H1 (cell line): ENCODE results near the gene ACSF2. TPM values are rescaled to one million over a fixed set of nuclear protein-coding genes. Genes with fewer than 3 reads are reported as not detected.

Experiments
- polyA plus RNA-seq, 7 experiments: library from polyadenylated mRNA; depleted of rRNA in 3 of 7; stranded (reverse) in 5 of 7; unstranded in 2 of 7; fragments of >200 nt in 5 of 7; fragments of 200-250 nt in 2 of 7; gene quantifications; 1 replicate in 5 of 7; 2 replicates in 1 of 7; 4 replicates in 1 of 7; pipeline versions ENCODE4 v1.2.1 to v1.2.3, GENCODE V29; 2011 to 2013; ENCODE audit warnings: missing spikeins in 2 of 7, mixed read lengths in 2 of 7
- total RNA-seq: library from RNA; stranded (reverse); fragmentation: NEBNext Ultra II Directional; extraction: Animal tissue kit (Norgen Biotek cat#: 25700); gene quantifications from 2 replicates; pipeline ENCODE4 v1.2.1, GENCODE V29; 2021
- TF ChIP-seq, protein P1 (sequence below): fragments of 300-600 bp; sonication (generic); IDR thresholded peaks from 2 replicates; pipeline ENCODE4 v1.7.1; 2012; ENCODE audit warnings: low read length, moderate library complexity, mild to moderate bottlenecking, inconsistent platforms; ENCODE audit not compliant: insufficient replicate concordance

The ACSF2 gene
- total and polyA plus RNA-seq, 2 of the 8 experiments (the other 6 are each of a cell fraction or from before 2014, with no cell fraction given) = 14.5 to 16.3 TPM

DNA sequence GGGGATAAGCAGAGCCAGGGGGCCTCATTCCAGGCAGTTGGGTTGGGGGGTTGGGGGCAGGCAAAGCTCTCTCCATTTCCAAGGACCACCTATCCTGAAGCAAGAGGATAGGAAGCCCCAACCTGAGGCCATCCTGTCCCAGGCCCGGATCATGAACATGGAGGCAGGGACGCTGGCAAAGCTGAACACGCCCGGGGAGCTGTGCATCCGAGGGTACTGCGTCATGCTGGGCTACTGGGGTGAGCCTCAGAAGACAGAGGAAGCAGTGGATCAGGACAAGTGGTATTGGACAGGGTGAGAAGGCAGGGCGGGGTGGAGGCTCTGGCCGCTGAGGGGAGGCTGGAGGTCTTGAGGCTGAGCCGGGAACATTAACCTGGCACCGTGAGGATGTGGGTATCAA, 46.3 kb downstream of the ACSF2 start (continued):
- TF ChIP-seq, protein P1, sequence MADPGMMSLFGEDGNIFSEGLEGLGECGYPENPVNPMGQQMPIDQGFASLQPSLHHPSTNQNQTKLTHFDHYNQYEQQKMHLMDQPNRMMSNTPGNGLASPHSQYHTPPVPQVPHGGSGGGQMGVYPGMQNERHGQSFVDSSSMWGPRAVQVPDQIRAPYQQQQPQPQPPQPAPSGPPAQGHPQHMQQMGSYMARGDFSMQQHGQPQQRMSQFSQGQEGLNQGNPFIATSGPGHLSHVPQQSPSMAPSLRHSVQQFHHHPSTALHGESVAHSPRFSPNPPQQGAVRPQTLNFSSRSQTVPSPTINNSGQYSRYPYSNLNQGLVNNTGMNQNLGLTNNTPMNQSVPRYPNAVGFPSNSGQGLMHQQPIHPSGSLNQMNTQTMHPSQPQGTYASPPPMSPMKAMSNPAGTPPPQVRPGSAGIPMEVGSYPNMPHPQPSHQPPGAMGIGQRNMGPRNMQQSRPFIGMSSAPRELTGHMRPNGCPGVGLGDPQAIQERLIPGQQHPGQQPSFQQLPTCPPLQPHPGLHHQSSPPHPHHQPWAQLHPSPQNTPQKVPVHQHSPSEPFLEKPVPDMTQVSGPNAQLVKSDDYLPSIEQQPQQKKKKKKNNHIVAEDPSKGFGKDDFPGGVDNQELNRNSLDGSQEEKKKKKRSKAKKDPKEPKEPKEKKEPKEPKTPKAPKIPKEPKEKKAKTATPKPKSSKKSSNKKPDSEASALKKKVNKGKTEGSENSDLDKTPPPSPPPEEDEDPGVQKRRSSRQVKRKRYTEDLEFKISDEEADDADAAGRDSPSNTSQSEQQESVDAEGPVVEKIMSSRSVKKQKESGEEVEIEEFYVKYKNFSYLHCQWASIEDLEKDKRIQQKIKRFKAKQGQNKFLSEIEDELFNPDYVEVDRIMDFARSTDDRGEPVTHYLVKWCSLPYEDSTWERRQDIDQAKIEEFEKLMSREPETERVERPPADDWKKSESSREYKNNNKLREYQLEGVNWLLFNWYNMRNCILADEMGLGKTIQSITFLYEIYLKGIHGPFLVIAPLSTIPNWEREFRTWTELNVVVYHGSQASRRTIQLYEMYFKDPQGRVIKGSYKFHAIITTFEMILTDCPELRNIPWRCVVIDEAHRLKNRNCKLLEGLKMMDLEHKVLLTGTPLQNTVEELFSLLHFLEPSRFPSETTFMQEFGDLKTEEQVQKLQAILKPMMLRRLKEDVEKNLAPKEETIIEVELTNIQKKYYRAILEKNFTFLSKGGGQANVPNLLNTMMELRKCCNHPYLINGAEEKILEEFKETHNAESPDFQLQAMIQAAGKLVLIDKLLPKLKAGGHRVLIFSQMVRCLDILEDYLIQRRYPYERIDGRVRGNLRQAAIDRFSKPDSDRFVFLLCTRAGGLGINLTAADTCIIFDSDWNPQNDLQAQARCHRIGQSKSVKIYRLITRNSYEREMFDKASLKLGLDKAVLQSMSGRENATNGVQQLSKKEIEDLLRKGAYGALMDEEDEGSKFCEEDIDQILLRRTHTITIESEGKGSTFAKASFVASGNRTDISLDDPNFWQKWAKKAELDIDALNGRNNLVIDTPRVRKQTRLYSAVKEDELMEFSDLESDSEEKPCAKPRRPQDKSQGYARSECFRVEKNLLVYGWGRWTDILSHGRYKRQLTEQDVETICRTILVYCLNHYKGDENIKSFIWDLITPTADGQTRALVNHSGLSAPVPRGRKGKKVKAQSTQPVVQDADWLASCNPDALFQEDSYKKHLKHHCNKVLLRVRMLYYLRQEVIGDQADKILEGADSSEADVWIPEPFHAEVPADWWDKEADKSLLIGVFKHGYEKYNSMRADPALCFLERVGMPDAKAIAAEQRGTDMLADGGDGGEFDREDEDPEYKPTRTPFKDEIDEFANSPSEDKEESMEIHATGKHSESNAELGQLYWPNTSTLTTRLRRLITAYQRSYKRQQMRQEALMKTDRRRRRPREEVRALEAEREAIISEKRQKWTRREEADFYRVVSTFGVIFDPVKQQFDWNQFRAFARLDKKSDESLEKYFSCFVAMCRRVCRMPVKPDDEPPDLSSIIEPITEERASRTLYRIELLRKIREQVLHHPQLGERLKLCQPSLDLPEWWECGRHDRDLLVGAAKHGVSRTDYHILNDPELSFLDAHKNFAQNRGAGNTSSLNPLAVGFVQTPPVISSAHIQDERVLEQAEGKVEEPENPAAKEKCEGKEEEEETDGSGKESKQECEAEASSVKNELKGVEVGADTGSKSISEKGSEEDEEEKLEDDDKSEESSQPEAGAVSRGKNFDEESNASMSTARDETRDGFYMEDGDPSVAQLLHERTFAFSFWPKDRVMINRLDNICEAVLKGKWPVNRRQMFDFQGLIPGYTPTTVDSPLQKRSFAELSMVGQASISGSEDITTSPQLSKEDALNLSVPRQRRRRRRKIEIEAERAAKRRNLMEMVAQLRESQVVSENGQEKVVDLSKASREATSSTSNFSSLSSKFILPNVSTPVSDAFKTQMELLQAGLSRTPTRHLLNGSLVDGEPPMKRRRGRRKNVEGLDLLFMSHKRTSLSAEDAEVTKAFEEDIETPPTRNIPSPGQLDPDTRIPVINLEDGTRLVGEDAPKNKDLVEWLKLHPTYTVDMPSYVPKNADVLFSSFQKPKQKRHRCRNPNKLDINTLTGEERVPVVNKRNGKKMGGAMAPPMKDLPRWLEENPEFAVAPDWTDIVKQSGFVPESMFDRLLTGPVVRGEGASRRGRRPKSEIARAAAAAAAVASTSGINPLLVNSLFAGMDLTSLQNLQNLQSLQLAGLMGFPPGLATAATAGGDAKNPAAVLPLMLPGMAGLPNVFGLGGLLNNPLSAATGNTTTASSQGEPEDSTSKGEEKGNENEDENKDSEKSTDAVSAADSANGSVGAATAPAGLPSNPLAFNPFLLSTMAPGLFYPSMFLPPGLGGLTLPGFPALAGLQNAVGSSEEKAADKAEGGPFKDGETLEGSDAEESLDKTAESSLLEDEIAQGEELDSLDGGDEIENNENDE = no peak
